PC-9 (cell line): Measurements from ENCODE around the gene PLEKHA7. TPM values are rescaled to one million over a fixed set of nuclear protein-coding genes. Genes with fewer than 3 reads are reported as not detected.

Experiments
- total RNA-seq: library from RNA; stranded (reverse); gene quantifications from 2 replicates; pipeline ENCODE4 v1.2.3, GENCODE V29; 2021

PLEKHA7 gene
- total RNA-seq, 1 experiment from 2014 or later, result 26.9 TPM

Other genes starting within 250 kb of the PLEKHA7 start
- gene RPS13, start 63.3 kb upstream of the PLEKHA7 start, total RNA-seq, result 828 and 839 TPM in 2 replicates
- 53.8 and 70.7 TPM in 2 replicates for gene PIK3C2A, start 193.6 kb upstream of the PLEKHA7 start, total RNA-seq